GM12878 (cell line): Measurements from ENCODE around the gene MYBPC2. TPM values are rescaled to one million over a fixed set of nuclear protein-coding genes. Genes with fewer than 3 reads are reported as not detected.

Experiments
- ATAC-seq: fragments of 200-7000 bp; cut with Tn5 transposase; 3 replicates; pipeline ENCODE4 v1.9.1; 2020; ENCODE audit warnings: mild to moderate bottlenecking, moderate library complexity
- BruUV-seq: library from RNA; stranded (reverse); fragments of 400-500 nt; replicated peaks from 2 replicates; lab custom pipeline; 2021; lab: Mats Ljungman, UMichigan
- CTCF ChIA-PET: fragments of 300-600 bp; sonication (Branson Sonifier 250); formaldehyde crosslinking; extraction: SDS; loops from one replicate; lab custom pipeline; 2021; ENCODE audit warnings: inconsistent platforms; lab: Yijun Ruan, JAX
- POLR2A ChIA-PET: fragments of 350-600 bp; formaldehyde crosslinking; extraction: SDS; loops from one replicate; lab custom pipeline; 2021; ENCODE audit warnings: inconsistent platforms; lab: Charles Lee
- RAD21 ChIA-PET: fragments of 300-600 bp; sonication (Branson Sonifier 250); formaldehyde crosslinking; loops from one replicate; lab custom pipeline; 2023; ENCODE audit warnings: antibody characterized with exemption; ENCODE audit not compliant: unreplicated experiment; lab: Charles Lee
- SMC1A ChIA-PET: fragments of 300-600 bp; sonication (Branson Sonifier 250); formaldehyde crosslinking; loops from one replicate; lab custom pipeline; 2023; ENCODE audit not compliant: unreplicated experiment, uncharacterized antibody; lab: Charles Lee
- DNase-seq: peaks from one replicate; pipeline ENCODE4 v3.0.0-alpha.2; 2011; ENCODE audit warnings: low read depth, low spot score
- FAIRE-seq: peaks from 3 replicates; lab custom pipeline; 2011; peaks lifted over from hg19 to GRCh38; lab: Jason Lieb, UNC
- H2AFZ ChIP-seq: 2 replicates; pipeline ENCODE4 v1.6.0; 2011; ENCODE audit warnings: low read depth, low read length, control low read depth; ENCODE audit not compliant: control insufficient read depth
- H3K27ac ChIP-seq: 2 replicates; pipeline ENCODE4 v1.5.1; 2011; ENCODE audit warnings: control low read depth; ENCODE audit not compliant: control insufficient read depth, insufficient read depth
- H3K27me3 ChIP-seq, 2 experiments: replicated peaks in 1 of 2; 2 replicates each; pipeline versions ENCODE4 v1.6.0 to v1.6.1; 2011; ENCODE audit warnings: low read length in 1 of 2; ENCODE audit not compliant: control insufficient read depth in 2 of 2, insufficient read depth in 2 of 2
- H3K36me3 ChIP-seq, 2 experiments: 2 replicates each; pipeline ENCODE4 v1.5.1; 2011; ENCODE audit warnings: low read length in 1 of 2; ENCODE audit not compliant: control insufficient read depth in 2 of 2, insufficient read depth in 2 of 2
- H3K4me1 ChIP-seq: 2 replicates; pipeline ENCODE4 v1.6.1; 2011; ENCODE audit warnings: mild to moderate bottlenecking, low read length, moderate library complexity, mixed read lengths; ENCODE audit not compliant: control insufficient read depth, insufficient read depth
- H3K4me2 ChIP-seq: 2 replicates; pipeline ENCODE4 v1.6.0; 2011; ENCODE audit warnings: control low read depth; ENCODE audit not compliant: control insufficient read depth, insufficient read depth
- H3K4me3 ChIP-seq: fragments of 200-600 bp; sonication (generic); 2 replicates; pipeline ENCODE4 v1.5.1; 2016
- H3K79me2 ChIP-seq: 2 replicates; pipeline ENCODE4 v1.6.0; 2011; ENCODE audit warnings: low read length; ENCODE audit not compliant: control insufficient read depth, insufficient read depth
- H3K9ac ChIP-seq: 2 replicates; pipeline ENCODE4 v1.8.0; 2011; ENCODE audit warnings: low read length, control low read depth, mixed read lengths; ENCODE audit not compliant: control insufficient read depth, insufficient read depth
- H3K9me3 ChIP-seq: replicated peaks from 3 replicates; pipeline ENCODE4 v1.5.1; 2011; ENCODE audit warnings: mild to moderate bottlenecking, low read length; ENCODE audit not compliant: control insufficient read depth, insufficient read depth
- H4K20me1 ChIP-seq: 2 replicates; pipeline ENCODE4 v1.6.0; 2011; ENCODE audit not compliant: control insufficient read depth, insufficient read depth
- ASH2L ChIP-seq: fragments of 300-600, 200-600 bp; sonication (generic); IDR thresholded peaks from 2 replicates; pipeline ENCODE4 v1.6.1; 2017; ENCODE audit warnings: low read depth, mild to moderate bottlenecking, borderline replicate concordance
- BCL11A ChIP-seq: IDR thresholded peaks from 2 replicates; pipeline ENCODE4 v1.6.1; 2011; ENCODE audit warnings: low read depth, low read length
- CUX1 ChIP-seq: IDR thresholded peaks from 2 replicates; pipeline ENCODE4 v1.6.1; 2012; ENCODE audit warnings: improper control_type of control experiment, low read depth, low read length; ENCODE audit not compliant: insufficient replicate concordance
- ELK1 ChIP-seq: IDR thresholded peaks from 2 replicates; pipeline ENCODE4 v1.6.1; 2012; ENCODE audit warnings: low read depth, low read length, improper control_type of control experiment
- FOXK2 ChIP-seq: fragments of 450-650 bp; IDR thresholded peaks from 2 replicates; pipeline ENCODE4 v1.6.1; 2017; ENCODE audit warnings: mild to moderate bottlenecking, moderate library complexity
- IKZF2 ChIP-seq, 2 experiments: fragments of 450-650 bp; IDR thresholded peaks; 2 replicates each; pipeline ENCODE4 v1.6.1; 2017; ENCODE audit warnings: mild to moderate bottlenecking in 2 of 2, moderate library complexity in 2 of 2
- IRF3 ChIP-seq: fragments of 450-650 bp; IDR thresholded peaks from 2 replicates; pipeline ENCODE4 v1.6.1; 2014; ENCODE audit warnings: mild to moderate bottlenecking
- RUNX3 ChIP-seq: IDR thresholded peaks from 2 replicates; pipeline ENCODE4 v1.6.1; 2012; ENCODE audit warnings: low read length, inconsistent platforms
- TCF3 ChIP-seq: IDR thresholded peaks from 2 replicates; pipeline ENCODE4 v1.6.1; 2012; ENCODE audit warnings: low read depth, mild to moderate bottlenecking, low read length, borderline replicate concordance; ENCODE audit not compliant: insufficient read depth
- WGBS: methylation state at CpG from one replicate; pipeline ENCODE4 v1.1.6; 2016; ENCODE audit warnings: low lambda C conversion rate; ENCODE audit not compliant: insufficient replicate concordance, insufficient coverage; ENCODE audit errors: missing lambda C conversion rate; 5-methylcytosine and 5-hydroxymethylcytosine counted together
- in situ Hi-C: fragments of 300-500 bp; cut with MboI; formaldehyde crosslinking; loops from 9 replicates; pipeline ENCODE4 v1.14.3; 2018; ENCODE audit warnings: mixed read lengths
- intact Hi-C: fragments of 100-400 bp; cut with micrococcal nuclease; formaldehyde crosslinking; loops from one replicate; pipeline ENCODE4 v1.14.2; 2022; ENCODE audit not compliant: unreplicated experiment
- polyA plus RNA-seq, 11 experiments: library from polyadenylated mRNA; depleted of rRNA in 4 of 11; unstranded in 6 of 11; stranded (reverse) in 5 of 11; fragments of >200 nt; fragmentation: Nextera tagmentation in 4 of 11; fragmentation: Illumina TruSeq in 1 of 11; extraction: Ambion mirVana in 4 of 11; extraction: Trizol in 1 of 11; gene quantifications; 1 replicate in 1 of 11; 2 replicates in 10 of 11; pipeline versions ENCODE4 v1.2.1 to v1.2.3, GENCODE V29; 2011 to 2016; ENCODE audit warnings: inconsistent platforms in 2 of 11, missing spikeins in 2 of 11, low read depth in 1 of 11
- total RNA-seq, 4 experiments: library from RNA; depleted of rRNA in 3 of 4; stranded (reverse); fragments of >200 nt in 3 of 4; fragmentation: Illumina TruSeq in 1 of 4; extraction: Trizol in 1 of 4; gene quantifications; 2 replicates each; pipeline versions ENCODE4 v1.2.1 to v1.2.3, GENCODE V29; 2013 to 2021

Gene MYBPC2
- total and polyA plus RNA-seq, 10 of the 15 experiments (the other 5 are each of a cell fraction or from before 2014, with no cell fraction given), result 0.09 to 2.6 (median 0.61) TPM

- RAD21 ChIA-PET, result no interaction called here
- Histone ChIP-seq H2AFZ (no peak overlapping the region), H3K9ac (no peak overlapping the region), H3K4me3 (no peak overlapping the region), H3K4me1 (no peaks in the 10 kb centered on the region), H4K20me1 (no peaks in the 10 kb centered on the region), H3K27me3 (no peaks in the 10 kb centered on the region), H3K36me3 (no peaks in the 10 kb centered on the region), H3K27ac (no peak overlapping the region), H3K79me2 (no peaks in the 10 kb centered on the region), H3K9me3 (no peaks in the 10 kb centered on the region), H3K4me2 (no peak overlapping the region)
- in situ Hi-C loops, result no loop called here
- no peak for ATAC-seq
- FAIRE-seq, result no peak
- SMC1A ChIA-PET, result no interaction called here
- CTCF ChIA-PET, result no interaction called here
- intact Hi-C loops, result no loop called here
- BruUV-seq, result no TSS peak
- TF ChIP-seq FOXK2, result no peak
- no peak for TF ChIP-seq TCF3
- TF ChIP-seq RUNX3, result no peak
- TF ChIP-seq ASH2L, result no peak
- no peak for TF ChIP-seq BCL11A
- no peak for TF ChIP-seq ELK1
- no peak for TF ChIP-seq IRF3
- no peak for TF ChIP-seq IKZF2 (IDR thresholded peaks at IDR 0.05)
- TF ChIP-seq CUX1, result no peak
- no peak for DNase-seq
- whole genome bisulfite sequencing, result 51% methylated on average over 12 of the region's 18 CpGs
- POLR2A ChIA-PET, result no interaction called here
These were observed 34.9 kb downstream of the MYBPC2 start for GRCh38 chr19:50467566-50467965.
